ENCODE measurements around the gene SHCBP1L. TPM values are rescaled to one million over a fixed set of nuclear protein-coding genes. Genes with fewer than 3 reads are reported as not detected.

The SHCBP1L gene
- total RNA-seq, 1 experiment from 2014 or later = not detected

GRCh38 chr1:182965096-182965495, 12.1 kb upstream of the SHCBP1L start (continued):
- TF ChIP-seq HMGA2 (CRISPR knock-in tag; IDR thresholded peaks at IDR 0.05) (no peak), GRHL2 (CRISPR knock-in tag; IDR thresholded peaks at IDR 0.05; ENCODE audit: insufficient replicate concordance, severe bottlenecking) (no peak), ETV6 (CRISPR knock-in tag; IDR thresholded peaks at IDR 0.05) (no peak), ZNF138 (CRISPR knock-in tag; conservative IDR thresholded peaks at IDR 0.05) (no peak), ZNF232 (CRISPR knock-in tag; IDR thresholded peaks at IDR 0.05) (no peak)

- H3K9me3 Mint-ChIP-seq = peaks cover 15% of the 10 kb centered on the region
- peak overlapping the region; percentile 5; the same call in 1 of the 2 replicates for H3K4me3 Mint-ChIP-seq
- H3K27ac Mint-ChIP-seq = peak overlapping the region; percentile 84
These were observed 9.7 kb upstream of the SHCBP1L start for GRCh38 chr1:182962554-182963115.

GRCh38 chr1:182960046-182960445, 7.1 kb upstream of the SHCBP1L start:
- H3K4me3 Mint-ChIP-seq = no peak overlapping the region
- H3K9me3 Mint-ChIP-seq = peaks cover 23% of the 10 kb centered on the region
- peaks cover 41% of the 10 kb centered on the region for H3K4me1 Mint-ChIP-seq
- ChIA-PET CTCF (interaction anchor here (1.5 kb wide), 1 partner anchor 268 kb away, joined by 4 read pairs; no protein-coding TSS in a partner anchor), POLR2A (no interaction called here)
- TF ChIP-seq ZNF232 (CRISPR knock-in tag; IDR thresholded peaks at IDR 0.05) (no peak), PRRX2 (CRISPR knock-in tag; IDR thresholded peaks at IDR 0.05) (no peak), ZNF263 (CRISPR knock-in tag; IDR thresholded peaks at IDR 0.05; ENCODE audit: low read depth) (no peak), ZNF416 (CRISPR knock-in tag; IDR thresholded peaks at IDR 0.05) (no peak), JUN (CRISPR knock-in tag; IDR thresholded peaks at IDR 0.05) (no peak), ATF6 (CRISPR knock-in tag; IDR thresholded peaks at IDR 0.05) (no peak), FOXJ3 (CRISPR knock-in tag; IDR thresholded peaks at IDR 0.05; ENCODE audit: borderline replicate concordance) (no peak), USF2 (CRISPR knock-in tag; IDR thresholded peaks at IDR 0.05) (no peak)
- no peak overlapping the region for H3K27ac Mint-ChIP-seq
- ATAC-seq (no peak), DNase-seq (ENCODE audit: low spot score) (no peak)
- peaks cover 13% of the 10 kb centered on the region for H3K36me3 Mint-ChIP-seq
- H3K27me3 Mint-ChIP-seq (ENCODE audit: low read depth) = peaks cover 12% of the 10 kb centered on the region

More at GRCh38 chr1:182962554-182963115, 9.7 kb upstream of the SHCBP1L start:
- Mint-ChIP-seq H3K36me3 (peaks cover 13% of the 10 kb centered on the region), H3K4me1 (peaks cover 34% of the 10 kb centered on the region), H3K27me3 (ENCODE audit: low read depth) (peaks cover 12% of the 10 kb centered on the region)
- POLR2A ChIA-PET = interaction anchor here (0.5 to 1.1 kb wide), 2 partner anchors 59 to 68 kb away, joined by 3 read pairs; no protein-coding TSS in a partner anchor
- CTCF ChIA-PET = interaction anchor here (0.5 to 2.6 kb wide), 37 partner anchors 9 to 722 kb away, joined by 3 to 29 read pairs (median 4); no protein-coding TSS in a partner anchor
- DNase-seq (ENCODE audit: low spot score) = peak; percentile 69
- peak; percentile 87 for ATAC-seq
- peak; percentile 64 for TF ChIP-seq CTCF (IDR thresholded peaks at IDR 0.05)
- no peak for TF ChIP-seq OVOL2 (CRISPR knock-in tag; IDR thresholded peaks at IDR 0.05; ENCODE audit: borderline replicate concordance)

GRCh38 chr1:182957902-182958395, 5.0 kb upstream of the SHCBP1L start:
- Mint-ChIP-seq H3K9me3 (peaks cover 23% of the 10 kb centered on the region), H3K4me1 (peaks cover 40% of the 10 kb centered on the region), H3K4me3 (no peak overlapping the region), H3K27ac (peak overlapping the region; percentile 95), H3K36me3 (peaks cover 13% of the 10 kb centered on the region), H3K27me3 (ENCODE audit: low read depth) (peaks cover 12% of the 10 kb centered on the region)
- DNase-seq (ENCODE audit: low spot score) (peak; percentile 34), ATAC-seq (peak; percentile 91)
- CTCF ChIA-PET = no interaction called here
- POLR2A ChIA-PET = no interaction called here
- TF ChIP-seq NR2C2 (CRISPR knock-in tag; IDR thresholded peaks at IDR 0.05) = no peak
- TF ChIP-seq CDX4 (CRISPR knock-in tag; IDR thresholded peaks at IDR 0.05; ENCODE audit: borderline replicate concordance) = no peak
- peak; percentile 53 for TF ChIP-seq ZNF423 (CRISPR knock-in tag; IDR thresholded peaks at IDR 0.05)
- TF ChIP-seq ZSCAN18 (CRISPR knock-in tag; IDR thresholded peaks at IDR 0.05) = no peak
- peak; percentile 96; the same call in 1 of the 2 replicates for TF ChIP-seq TEAD1 (CRISPR knock-in tag; IDR thresholded peaks at IDR 0.05)
- no peak for TF ChIP-seq STAT6 (CRISPR knock-in tag; conservative IDR thresholded peaks at IDR 0.05; ENCODE audit: low read depth)
